Epithelial cell of proximal tubule (primary cell): Measurements from ENCODE around the gene TENM4. TPM values are rescaled to one million over a fixed set of nuclear protein-coding genes. Genes with fewer than 3 reads are reported as not detected.

Source experiments
- DNase-seq: peaks from one replicate; pipeline ENCODE4 v3.0.0-alpha.2; 2011; ENCODE audit warnings: low read depth
- H3K4me3 ChIP-seq: 2 replicates; pipeline ENCODE4 v1.5.1; 2011; ENCODE audit warnings: low read depth, mild to moderate bottlenecking, low read length
- total RNA-seq: library from RNA; depleted of rRNA; stranded (reverse); fragments of >200 nt; gene quantifications from 2 replicates; pipeline ENCODE4 v1.2.3, GENCODE V29; 2015
- TF ChIP-seq, protein P1 (sequence below): conservative IDR thresholded peaks from 2 replicates; pipeline ENCODE4 v1.5.1; 2012; ENCODE audit warnings: low read depth, mild to moderate bottlenecking, low read length

TENM4 gene
- total RNA-seq, 1 donor from 2014 or later, result 22.2 TPM

GRCh38 chr11:79189055-79189454 is 251.8 kb downstream of the TENM4 start:
- no peak for DNase-seq
- no peak overlapping the region for H3K4me3 ChIP-seq
- TF ChIP-seq, protein P1, sequence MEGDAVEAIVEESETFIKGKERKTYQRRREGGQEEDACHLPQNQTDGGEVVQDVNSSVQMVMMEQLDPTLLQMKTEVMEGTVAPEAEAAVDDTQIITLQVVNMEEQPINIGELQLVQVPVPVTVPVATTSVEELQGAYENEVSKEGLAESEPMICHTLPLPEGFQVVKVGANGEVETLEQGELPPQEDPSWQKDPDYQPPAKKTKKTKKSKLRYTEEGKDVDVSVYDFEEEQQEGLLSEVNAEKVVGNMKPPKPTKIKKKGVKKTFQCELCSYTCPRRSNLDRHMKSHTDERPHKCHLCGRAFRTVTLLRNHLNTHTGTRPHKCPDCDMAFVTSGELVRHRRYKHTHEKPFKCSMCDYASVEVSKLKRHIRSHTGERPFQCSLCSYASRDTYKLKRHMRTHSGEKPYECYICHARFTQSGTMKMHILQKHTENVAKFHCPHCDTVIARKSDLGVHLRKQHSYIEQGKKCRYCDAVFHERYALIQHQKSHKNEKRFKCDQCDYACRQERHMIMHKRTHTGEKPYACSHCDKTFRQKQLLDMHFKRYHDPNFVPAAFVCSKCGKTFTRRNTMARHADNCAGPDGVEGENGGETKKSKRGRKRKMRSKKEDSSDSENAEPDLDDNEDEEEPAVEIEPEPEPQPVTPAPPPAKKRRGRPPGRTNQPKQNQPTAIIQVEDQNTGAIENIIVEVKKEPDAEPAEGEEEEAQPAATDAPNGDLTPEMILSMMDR, result no peak

GRCh38 chr11:79186669-79187068 is 254.2 kb downstream of the TENM4 start:
- TF ChIP-seq, protein P1, result no peak
- H3K4me3 ChIP-seq, result no peak overlapping the region
- no peak for DNase-seq

GRCh38 chr11:79185351-79185750 is 255.5 kb downstream of the TENM4 start:
- no peak overlapping the region for H3K4me3 ChIP-seq
- no peak for DNase-seq
- TF ChIP-seq, protein P1, result no peak

- TF ChIP-seq, protein P1, result no peak
- H3K4me3 ChIP-seq, result no peak overlapping the region
- no peak for DNase-seq
These were observed 256.5 kb downstream of the TENM4 start for GRCh38 chr11:79184285-79184684.

DNA sequence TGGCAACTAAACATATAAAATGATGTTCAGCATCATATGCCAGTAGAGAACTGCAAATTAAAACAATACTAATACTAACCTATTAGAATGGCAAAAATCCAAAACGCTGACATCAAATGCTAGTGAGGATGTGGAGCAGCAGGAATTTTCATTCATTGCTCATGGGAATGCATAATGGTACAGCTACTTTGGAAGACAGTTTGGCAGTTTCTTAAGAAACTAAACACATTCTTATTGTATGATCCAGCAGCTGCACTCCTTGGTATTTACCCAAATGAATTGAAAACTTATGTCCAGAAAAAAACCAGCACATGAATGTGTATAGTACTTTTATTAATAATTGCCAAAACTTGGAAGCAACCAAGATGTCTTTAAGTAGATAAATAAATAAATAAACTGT is 258.0 kb downstream of the TENM4 start:
- no peak overlapping the region for H3K4me3 ChIP-seq
- no peak for DNase-seq
- TF ChIP-seq, protein P1, result no peak

- no peak for DNase-seq
- TF ChIP-seq, protein P1, result no peak
- no peak overlapping the region for H3K4me3 ChIP-seq
These were observed 261.7 kb downstream of the TENM4 start for GRCh38 chr11:79179087-79179486.
